HL-60/S4 treated with phorbol 12-myristate 13-acetate at 8.2 ng/mL for 4 days and 3 days (cell line): ENCODE results near the gene UBE2O.

Source experiments
- in situ Hi-C: fragments of 300-500 bp; cut with MboI; formaldehyde crosslinking; loops from 2 replicates; pipeline ENCODE4 v1.15.0; 2022; ENCODE audit warnings: low sequenced_read_pairs

UBE2O gene

DNA sequence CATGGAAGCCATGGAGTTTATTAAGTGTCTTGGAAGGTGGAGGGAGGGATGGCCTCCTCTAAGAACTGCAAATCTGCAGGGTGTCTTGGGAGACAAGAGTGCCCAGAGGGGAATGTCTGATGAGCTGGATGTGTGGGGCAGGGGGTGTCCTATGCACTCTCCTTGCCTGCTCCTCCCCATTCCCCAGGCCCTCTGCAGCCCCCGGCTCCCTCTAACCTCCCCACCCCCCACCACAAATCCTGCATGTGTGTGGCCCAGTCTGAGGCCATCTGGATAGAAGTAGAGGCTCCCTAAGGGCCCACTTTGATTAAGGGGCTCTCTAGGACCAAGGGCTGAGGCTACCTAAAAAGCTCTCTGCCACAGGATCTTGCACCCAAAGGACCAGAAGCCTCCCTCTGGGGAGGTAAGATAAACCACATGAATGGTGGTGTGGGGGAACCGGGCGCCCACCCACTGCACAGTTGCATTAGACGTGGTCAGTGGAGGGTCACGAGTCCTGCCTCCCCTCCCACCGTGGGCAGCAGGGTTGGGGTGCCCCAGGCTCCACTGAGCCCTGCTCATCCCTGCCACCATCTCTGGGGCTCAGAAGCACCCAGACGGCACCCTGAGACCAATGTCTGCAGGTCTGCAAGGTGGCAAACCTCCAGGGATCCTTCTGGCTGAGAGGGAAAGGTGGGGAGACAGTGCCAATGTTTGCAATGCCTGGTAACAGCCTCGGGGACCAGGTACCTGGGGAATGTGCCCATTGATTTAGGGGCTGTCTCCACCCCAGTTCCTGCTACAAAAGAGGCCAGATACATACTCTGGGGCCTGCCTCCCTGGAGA is 15.1 kb upstream of the UBE2O start:
- in situ Hi-C loops = loop anchor here (5.0 kb wide), 1 partner anchor 39 kb away; no protein-coding TSS in a partner anchor

DNA sequence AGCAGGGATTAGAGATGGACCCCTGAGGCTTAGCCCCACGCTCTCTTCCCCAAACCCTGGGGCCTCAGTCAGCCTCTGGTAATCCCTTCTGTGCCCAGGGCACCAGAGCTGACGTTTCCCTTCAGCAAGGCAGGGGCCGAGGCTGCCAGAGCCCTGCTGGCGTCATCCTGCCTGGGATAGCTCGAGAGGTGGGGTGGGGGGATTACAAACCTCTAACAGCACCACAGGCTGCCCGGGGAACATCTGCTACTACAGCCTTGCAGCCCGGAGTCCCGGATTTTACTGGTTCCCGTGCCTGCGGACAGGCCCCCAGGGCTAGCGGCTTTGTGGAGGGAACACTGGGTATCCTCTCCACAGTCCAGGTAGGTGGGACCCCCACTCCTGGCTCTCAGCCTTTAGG is 14.4 kb upstream of the UBE2O start, which contains the start of gene AANAT:
Gene AANAT (plus strand): TSS at position 238 of the 400 bp plus-strand sequence. CDS start 1,144 bp downstream, outside the sequence.
- in situ Hi-C loops = loop anchor here (5.0 kb wide), 1 partner anchor 40 kb away; no protein-coding TSS in a partner anchor

DNA sequence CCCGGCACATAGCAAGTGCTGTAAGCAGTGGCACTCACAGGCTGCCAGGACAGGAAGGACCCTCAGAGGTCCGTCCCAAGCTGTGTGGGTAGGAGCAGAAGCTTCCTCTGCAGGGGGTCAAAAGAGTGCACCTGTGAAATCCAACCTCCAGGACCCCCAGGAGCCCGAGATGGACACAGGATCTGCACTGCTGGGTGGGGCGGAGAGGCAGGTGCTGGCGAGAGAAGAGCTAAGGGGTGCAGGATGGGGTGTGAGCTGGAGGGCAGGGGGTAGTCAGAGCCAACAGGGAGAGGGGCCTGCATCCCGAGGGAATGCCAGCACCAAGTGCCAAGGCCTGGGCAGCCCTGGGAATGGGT is 13.8 kb upstream of the UBE2O start:
- in situ Hi-C loops = loop anchor here (5.0 kb wide), 1 partner anchor 41 kb away; no protein-coding TSS in a partner anchor

DNA sequence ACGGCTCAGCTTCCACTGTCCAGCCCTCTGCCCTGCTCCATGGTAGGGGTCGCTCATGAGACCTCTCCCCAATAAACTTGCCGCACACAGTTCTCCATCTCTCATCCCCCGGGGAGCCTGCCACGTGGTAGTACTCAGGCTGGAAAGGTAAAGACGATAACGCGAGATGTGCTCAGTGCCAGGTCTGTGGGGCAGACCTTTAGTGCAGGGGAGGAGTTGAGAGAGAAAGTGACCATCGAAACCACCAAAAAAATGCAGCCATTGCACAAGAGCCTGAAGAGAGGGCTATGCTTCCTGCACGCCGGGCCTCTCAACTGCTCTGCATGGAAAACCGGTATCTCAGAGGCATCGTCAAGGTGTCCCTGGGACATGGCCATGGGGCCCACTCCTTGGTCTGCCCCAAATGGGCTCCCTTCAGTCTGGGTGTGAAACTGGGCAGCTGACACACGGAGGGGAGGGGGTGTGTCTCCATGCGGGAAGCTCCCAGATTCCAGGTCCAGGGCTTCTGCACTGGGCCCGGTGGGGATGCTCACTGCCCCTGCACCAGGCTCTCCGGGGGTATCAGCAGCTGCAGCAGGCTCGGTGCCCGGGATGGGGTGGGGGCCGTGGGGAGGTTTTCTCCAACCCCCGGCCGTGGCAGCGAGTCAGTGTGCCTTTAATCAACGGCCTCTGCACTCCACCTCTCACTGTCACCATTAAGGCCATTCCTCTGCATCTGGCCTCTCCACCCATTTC is 9.8 kb upstream of the UBE2O start:
- in situ Hi-C loops = no loop called here

DNA sequence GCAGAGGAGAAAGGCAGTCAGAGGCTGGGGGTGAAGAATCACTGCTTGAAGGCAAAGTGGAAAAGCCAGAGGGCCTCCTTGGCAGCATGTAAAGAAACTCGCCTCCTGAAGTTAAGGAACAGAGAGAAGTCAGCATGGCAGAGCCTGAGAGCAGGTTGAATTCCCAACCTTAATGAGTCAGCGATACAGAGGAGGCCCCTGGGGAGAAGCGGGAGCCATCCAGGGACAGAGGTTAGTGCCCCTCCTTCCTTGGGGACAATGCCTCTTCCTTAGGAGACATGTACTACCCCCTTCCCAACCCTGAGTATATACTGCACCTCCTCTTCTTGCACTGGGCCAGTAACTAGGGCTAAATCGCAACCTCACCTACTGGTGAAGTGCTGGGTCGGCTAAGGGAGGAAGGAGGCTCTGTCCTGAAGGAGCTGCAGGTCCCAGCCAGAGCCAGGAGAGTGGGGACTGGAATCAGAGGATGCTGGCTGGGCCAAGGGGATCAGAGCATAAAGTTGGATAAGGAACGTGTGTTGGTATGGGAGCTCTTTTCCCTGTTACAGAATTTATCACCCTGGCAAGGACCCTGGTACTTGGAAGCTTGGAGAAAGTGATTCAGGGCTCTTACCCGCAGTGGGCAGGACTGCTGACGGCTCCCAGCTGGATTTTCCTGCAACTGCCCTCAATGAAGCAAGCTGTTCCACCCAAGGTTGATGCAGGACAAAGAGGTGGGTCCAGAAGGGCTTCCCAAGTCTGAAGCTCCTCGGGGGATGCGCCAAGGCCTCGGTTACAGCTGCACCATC is 9.0 kb upstream of the UBE2O start:
- in situ Hi-C loops = no loop called here

DNA sequence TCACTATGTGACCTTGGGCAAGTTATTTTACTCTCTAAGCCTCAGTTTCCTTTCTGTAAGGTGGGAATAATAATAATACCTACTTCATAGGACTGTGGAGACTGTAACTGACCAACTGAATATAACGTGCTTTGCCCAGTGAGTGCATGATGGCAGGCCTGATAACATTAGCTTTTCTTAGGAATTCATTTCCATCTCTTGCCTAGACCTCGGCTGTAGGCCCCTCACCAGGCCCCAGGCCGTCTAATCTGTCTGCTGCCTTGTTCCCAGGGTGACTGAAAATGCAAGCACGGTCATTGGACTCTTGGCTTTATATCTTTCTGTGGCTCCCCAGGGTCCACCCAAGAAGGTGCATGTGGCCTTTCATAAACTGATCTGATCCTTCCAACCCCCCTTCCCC is 6.7 kb upstream of the UBE2O start:
- in situ Hi-C loops = no loop called here

DNA sequence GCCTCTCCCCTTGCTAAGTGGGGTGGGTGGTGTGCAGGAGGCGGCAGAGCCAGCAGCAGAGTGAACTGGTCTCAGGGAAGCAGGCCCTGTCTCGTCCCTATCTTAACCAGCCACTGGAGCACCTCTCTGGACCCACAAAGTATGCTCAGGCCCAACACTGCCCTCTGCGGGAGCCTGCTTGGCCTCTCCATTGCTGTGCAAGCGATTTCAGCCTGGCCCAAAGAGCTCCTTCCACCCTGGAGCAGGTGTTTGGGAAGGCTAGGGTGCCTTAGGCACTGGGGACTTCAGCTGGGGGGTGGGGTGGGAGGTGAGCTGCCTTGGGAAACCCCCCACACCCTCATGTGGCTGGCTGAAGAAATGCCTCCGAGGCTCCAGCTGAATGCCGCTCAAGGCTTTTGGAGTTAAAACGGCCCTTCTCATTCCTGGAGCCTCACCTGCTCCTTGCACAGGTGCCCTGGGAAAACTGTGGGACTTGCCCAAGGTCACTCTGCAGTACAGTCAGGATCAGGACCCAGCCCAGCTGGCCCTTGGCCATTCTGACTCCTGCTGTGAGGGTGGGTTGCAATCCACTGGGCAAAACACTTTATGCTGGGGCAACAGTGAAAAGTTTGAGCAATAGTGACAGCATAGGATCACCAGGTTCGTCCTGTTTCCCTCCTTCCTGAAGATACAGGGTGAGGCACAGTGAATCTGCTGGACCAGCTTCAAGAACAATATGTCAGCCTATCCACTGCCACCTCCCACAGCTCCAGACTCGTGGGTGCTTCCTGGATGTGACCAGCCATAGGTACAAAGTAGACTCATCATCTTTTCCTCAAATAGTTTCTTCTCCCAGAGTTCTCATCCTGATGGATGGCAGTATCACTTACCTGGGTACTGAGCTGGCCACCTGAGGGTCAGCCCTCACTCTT is 5.9 kb upstream of the UBE2O start:
- in situ Hi-C loops = no loop called here

DNA sequence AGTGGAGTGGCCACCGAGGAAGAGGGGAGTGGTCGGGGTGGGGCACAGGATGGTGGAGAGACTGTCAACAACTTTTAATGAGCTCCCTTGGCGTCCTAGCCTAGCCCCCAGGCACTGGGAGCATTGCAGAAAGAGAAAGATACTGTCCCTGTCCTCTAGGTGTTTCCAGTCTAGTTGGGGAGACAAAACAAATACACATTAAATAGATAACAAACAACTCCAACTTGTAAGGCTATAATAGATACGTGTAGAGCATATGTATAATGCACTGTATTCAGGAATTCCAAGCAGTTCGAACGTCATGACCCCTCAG is 435 bp upstream of the UBE2O start:
- in situ Hi-C loops = no loop called here

DNA sequence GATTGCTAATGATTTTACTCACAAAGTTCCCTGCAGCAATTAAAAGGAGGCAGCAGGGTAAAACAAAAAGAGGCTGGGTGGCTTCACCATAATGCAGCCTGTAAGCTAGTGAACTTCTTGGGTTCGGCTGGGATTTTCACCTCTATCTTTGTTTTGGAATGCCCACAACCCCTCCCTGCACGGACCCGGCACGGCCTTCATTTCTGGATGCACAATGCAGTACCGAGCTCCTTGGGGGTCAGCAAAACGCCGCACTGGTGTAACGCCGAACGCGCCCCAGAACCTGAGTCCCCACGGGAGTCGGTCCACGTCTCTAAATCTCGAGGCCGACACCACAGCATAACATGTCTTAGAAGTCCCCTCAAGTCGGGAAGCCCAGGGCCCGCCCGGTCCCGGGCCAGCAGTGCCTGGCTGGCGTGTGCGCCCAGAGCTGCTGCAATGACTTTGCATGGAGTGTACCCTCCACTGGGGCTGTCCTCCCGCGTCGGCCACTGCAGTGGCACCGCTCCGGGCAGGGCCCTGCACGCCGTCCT is 759 bp downstream of the UBE2O start:
- in situ Hi-C loops = no loop called here

DNA sequence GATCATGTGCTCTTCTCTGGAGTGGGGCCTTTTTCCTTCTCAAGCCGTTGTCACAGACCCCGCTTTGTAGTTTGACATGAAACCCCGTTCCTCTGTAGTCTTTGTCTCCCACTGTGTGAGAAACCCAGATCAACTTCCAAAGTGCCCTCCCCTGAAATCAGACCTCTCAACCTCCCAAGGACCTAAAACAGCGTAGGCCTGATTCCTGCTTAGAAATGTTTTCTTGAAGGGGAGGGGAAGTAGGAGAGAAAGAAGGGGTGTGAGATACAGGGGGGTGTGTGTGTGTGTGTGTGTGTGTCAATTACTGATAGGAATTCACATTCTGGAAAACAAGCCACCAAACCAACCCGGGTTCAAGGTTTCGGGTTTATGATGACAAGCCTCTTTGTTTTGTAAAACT is 1.4 kb downstream of the UBE2O start:
- in situ Hi-C loops = no loop called here

DNA sequence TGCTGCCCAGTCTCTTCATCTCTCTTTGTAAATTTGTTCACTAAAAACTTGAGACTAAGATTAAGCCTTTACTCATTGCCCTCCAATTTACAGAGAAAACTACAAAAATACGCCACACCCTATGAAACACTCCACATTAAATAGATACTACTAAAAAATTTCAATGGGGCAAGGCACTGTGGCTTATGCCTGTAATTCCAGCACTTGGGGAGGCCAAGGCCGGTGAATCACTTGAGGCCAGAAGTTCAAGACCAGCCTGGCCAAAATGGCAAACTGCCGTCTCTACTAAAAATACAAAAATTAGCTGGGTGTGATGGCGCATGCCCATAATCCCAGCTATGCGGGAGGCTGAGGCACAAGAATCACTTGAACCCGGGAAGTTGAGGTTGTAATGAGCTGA is 3.8 kb downstream of the UBE2O start:
- in situ Hi-C loops = no loop called here

DNA sequence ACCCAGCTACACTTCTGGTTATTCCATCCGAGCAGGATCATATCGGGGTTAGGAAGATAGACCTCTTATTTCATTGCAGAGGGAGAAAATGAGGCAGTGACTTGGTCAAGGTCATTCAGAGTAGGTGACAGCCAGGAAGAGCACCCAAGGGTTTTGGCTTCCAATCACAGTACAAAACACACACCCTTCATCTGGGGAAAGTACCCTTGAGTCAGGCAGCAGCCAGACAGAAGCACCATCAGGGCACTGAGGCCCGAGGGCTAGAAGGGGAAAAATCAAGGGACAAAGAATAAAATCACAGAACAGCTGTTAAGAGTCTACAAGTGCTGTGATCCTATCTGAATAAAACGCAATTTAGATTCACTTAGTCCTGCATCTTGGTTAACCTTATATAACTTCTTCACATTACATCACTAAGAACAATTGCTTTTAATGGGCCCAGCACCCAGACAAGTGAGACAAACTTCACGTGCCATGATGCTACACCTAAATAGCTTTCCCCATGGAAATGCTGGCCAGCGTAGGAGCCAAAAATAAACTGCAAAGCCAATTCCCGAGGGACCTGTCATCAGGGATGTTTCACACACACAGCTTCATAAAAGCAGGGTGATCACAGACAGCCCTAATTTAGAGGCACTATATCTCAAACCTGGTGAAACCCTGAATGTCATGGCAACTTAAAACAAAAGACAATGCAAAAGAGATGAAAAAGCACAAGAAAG is 4.9 kb downstream of the UBE2O start:
- in situ Hi-C loops = no loop called here

DNA sequence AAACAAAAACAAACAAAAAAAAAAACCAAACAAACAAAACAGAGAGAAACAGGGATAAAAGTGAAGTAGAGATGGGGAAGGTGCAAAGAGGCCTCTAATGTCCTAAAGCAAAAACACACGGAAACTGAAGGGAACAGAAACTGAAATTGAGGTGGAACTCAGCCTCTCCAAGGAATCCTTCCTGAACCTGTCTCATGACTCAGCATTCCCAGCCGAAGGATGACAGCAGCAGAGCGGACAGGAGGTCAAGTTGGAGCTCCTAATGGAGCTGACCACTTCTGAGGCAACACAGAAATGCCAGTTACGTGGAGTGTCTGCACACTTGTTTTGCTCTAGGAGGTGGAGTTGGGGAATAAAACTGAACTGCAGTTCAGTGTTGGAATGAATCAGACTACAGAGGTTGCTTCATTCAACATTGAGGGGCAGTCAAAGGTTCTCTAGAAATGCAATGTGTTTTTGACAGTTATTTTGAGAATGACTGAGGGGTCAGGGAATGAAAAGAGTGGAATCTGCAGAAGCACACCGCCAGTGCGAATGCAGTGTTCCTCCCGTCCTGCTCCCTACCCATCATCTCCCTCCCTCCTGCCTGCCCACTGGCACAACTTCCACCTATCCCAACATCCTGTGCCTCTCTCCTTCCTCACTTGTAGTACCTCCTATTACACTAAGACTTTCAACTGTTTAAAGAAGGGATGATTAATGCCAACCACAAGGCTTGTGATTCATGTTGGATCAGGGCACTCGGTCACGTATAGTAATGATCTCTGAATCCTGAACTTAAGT is 6.3 kb downstream of the UBE2O start:
- in situ Hi-C loops = no loop called here

DNA sequence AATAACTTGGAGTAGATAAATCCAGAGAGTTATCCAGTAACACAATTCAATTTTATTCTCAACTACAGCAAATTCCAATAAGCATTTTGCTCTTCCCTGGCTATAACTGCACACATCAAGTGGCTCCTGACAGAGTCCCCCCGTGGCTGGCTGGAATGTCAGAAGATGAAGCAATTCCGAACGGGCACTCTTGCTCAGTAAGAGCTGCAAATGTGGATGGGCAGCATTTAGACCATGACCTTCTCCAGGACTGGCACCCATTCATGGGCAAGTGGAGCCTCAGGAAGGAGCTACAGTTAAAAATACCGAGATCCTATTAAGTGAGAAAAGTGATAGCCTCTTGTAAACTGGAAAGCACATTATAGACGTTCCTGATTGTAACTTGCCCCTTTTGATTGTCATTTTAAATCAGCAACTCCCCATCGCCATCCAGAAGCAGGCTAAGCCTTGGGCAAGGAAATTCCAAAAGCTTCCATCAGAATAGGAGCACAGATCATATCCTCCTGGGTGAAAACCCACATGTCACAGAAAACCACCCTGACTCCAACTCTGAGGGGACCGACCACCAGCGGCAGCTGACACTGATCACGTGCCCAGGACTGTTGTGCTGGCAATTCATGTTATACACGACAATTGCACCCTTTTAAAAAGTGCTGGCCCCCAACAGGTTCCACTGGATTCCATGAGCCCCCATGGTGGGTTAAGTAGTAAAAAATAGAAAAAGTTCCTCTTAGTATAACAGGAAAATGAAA is 7.1 kb downstream of the UBE2O start:
- in situ Hi-C loops = no loop called here

DNA sequence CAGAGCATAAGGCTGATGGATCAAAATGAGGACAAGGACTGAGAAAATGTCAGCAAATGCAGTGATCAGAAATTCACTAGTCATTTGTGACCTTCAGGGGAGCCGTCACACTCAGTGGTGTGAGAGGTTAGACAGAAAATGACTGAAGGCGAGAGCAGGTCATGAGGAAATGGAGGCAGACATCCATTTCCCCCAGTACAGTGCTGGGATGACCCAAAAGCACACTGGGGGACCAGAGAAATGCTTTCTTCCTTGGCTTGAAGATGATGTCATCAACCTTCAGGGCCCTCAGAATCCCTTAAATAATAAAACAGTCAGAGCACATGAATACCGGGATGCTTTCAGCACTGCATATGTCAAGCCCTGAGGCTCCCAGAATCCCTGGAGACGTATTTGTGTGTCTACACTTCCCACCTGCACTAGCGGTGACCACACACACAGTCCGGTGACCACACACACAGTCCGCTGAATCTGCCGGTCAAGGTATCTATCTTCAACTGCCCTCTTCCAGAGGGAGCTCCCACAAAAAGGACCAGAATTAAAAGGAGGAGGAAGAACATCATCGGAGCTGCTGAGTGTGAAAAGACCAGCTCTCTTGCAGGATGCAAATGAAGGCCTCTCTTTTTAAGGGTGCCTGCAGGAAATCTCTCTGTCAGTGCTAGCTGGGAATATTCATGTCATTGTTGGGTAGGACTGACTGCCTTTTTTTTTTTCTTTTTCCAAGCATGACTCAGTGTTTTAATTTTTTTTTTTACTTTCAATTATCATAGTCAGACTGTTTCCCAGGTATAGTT is 8.2 kb downstream of the UBE2O start:
- in situ Hi-C loops = no loop called here

DNA sequence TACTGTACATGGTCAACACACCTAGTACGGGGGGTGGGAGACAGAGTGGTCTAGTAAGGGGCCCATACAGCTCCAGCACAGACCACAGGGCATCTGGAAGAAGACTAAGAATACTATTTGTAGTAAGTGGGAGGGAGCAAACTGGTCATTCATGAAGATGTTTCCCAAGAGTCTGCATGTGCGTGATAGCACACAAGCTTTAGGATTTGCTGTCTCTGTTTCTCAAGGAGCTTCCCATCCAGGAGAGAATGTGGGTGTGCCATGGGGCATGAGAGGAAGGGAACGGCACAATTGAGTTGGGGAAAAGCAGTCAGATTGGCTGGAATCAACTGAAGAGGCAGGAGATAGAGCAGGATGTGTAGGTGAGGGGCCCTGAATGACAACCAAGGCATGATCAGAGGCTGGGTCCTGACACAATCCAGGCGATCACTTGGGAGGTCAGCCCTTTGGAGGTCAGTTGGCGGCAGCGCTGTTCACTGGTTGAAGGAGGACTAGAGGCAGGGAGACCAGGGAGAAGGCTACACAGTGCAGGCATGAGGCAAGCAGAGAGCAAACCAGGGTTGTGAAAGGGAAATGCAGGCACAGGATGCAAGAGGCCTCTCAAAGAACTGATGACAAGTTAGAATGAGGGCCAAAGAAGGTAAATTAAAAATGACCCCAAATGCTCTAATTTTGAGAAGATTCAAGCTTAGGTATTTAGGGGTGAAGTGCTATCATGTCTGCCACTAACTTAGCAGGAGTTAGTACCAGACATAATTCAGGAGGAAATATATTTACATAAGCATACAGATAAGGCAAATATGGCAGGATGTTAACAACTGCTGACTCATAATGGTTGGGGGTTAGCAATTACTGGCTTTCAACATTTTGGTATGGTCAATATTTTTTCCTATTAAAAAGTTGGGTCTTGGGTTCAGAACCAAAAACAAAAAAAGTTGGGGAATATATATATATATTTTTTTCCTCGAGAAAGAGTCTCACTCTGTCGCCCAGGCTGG is 10.3 kb downstream of the UBE2O start:
- in situ Hi-C loops = no loop called here
